Measurements from ENCODE around the gene CA10.

GRCh38 chr17:52128721-52129120 lies 29.8 kb downstream of the CA10 start:
- TF ChIP-seq CTCF (IDR thresholded peaks at IDR 0.05; ENCODE audit: poor library complexity) (no peak), EZH2 (IDR thresholded peaks at IDR 0.05; ENCODE audit: borderline replicate concordance) (no peak)
